GM19238 (cell line): Measurements from ENCODE around the gene ANKUB1.

Source experiments
- DNase-seq: peaks from one replicate; pipeline ENCODE4 v3.0.0; 2011; ENCODE audit warnings: low spot score; ENCODE audit not compliant: insufficient read length

Gene ANKUB1

GRCh38 chr3:149809699-149810098, 17.3 kb upstream of the ANKUB1 start:
- no peak for DNase-seq

- peak; percentile 25 for DNase-seq
These were observed 16.0 kb upstream of the ANKUB1 start for GRCh38 chr3:149808209-149808829.

GRCh38 chr3:149806171-149806778, 13.9 kb upstream of the ANKUB1 start:
- no peak for DNase-seq

GRCh38 chr3:149801639-149802038, 9.3 kb upstream of the ANKUB1 start:
- no peak for DNase-seq

GRCh38 chr3:149801195-149801594, 8.8 kb upstream of the ANKUB1 start:
- DNase-seq, result no peak

- no peak for DNase-seq
These were observed 8.3 kb upstream of the ANKUB1 start for GRCh38 chr3:149800693-149801092.

GRCh38 chr3:149796026-149796425, 3.7 kb upstream of the ANKUB1 start:
- no peak for DNase-seq

GRCh38 chr3:149790698-149791097, 1.7 kb downstream of the ANKUB1 start:
- no peak for DNase-seq

GRCh38 chr3:149790268-149790667, 2.1 kb downstream of the ANKUB1 start:
- no peak for DNase-seq

- no peak for DNase-seq
These were observed 8.2 kb downstream of the ANKUB1 start for GRCh38 chr3:149784064-149784704.

GRCh38 chr3:149783576-149783975, 8.8 kb downstream of the ANKUB1 start:
- no peak for DNase-seq

GRCh38 chr3:149781741-149782140, 10.6 kb downstream of the ANKUB1 start:
- no peak for DNase-seq

- no peak for DNase-seq
These were observed 11.1 kb downstream of the ANKUB1 start for GRCh38 chr3:149781211-149781610.

GRCh38 chr3:149777414-149778214, 14.7 kb downstream of the ANKUB1 start:
- no peak for DNase-seq

- DNase-seq, result no peak
These were observed 16.2 kb downstream of the ANKUB1 start for GRCh38 chr3:149776170-149776569.

- no peak for DNase-seq
These were observed 19.5 kb downstream of the ANKUB1 start for GRCh38 chr3:149772861-149773260.

GRCh38 chr3:149771652-149772271, 20.6 kb downstream of the ANKUB1 start:
- DNase-seq, result peak; percentile 19

GRCh38 chr3:149770246-149770645, 22.1 kb downstream of the ANKUB1 start:
- no peak for DNase-seq

GRCh38 chr3:149768704-149769103, 23.6 kb downstream of the ANKUB1 start:
- no peak for DNase-seq

GRCh38 chr3:149767720-149768119, 24.6 kb downstream of the ANKUB1 start:
- DNase-seq, result no peak

- DNase-seq, result no peak
These were observed 26.5 kb downstream of the ANKUB1 start for GRCh38 chr3:149765762-149766334.
